Testis (tissue), 2 donors: ENCODE data around the gene ARHGAP31.

Source experiments
- POLR2A ChIP-seq: fragments of 450-650 bp; IDR thresholded peaks from one replicate; pipeline ENCODE4 v1.6.1; 2017; ENCODE audit warnings: antibody characterized with exemption, mild to moderate bottlenecking, moderate library complexity
- TF ChIP-seq, protein P1 (sequence below), 3 experiments: fragments of 450-650 bp in 2 of 3; fragments of 200-600 bp in 1 of 3; sonication (generic) in 1 of 3; IDR thresholded peaks; one replicate each; pipeline ENCODE4 v1.5.1; 2016 to 2019; ENCODE audit warnings: antibody characterized with exemption in 3 of 3, mild to moderate bottlenecking in 2 of 3, moderate library complexity in 1 of 3

DNA sequence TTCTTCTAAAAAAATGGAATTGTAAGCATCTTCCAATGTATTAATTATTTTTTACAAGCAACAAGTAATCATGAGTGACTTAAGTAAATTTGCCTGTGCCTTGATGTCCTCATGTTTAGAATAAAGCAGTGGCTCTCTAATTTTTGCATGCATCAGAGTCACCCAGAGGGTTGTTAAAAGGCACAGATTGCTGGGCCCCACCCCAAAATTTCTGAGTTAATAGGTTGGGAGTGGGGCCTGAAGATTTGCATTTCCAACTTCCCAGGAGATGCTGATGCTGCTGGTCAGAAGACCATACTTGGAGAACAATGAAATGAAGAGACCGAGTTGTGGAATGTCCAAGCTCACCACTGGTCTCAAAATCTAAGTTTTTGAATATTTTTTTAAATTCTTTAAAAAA is 70.2 kb downstream of the ARHGAP31 start:
- TF ChIP-seq POLR2A: no peak
- TF ChIP-seq, protein P1, sequence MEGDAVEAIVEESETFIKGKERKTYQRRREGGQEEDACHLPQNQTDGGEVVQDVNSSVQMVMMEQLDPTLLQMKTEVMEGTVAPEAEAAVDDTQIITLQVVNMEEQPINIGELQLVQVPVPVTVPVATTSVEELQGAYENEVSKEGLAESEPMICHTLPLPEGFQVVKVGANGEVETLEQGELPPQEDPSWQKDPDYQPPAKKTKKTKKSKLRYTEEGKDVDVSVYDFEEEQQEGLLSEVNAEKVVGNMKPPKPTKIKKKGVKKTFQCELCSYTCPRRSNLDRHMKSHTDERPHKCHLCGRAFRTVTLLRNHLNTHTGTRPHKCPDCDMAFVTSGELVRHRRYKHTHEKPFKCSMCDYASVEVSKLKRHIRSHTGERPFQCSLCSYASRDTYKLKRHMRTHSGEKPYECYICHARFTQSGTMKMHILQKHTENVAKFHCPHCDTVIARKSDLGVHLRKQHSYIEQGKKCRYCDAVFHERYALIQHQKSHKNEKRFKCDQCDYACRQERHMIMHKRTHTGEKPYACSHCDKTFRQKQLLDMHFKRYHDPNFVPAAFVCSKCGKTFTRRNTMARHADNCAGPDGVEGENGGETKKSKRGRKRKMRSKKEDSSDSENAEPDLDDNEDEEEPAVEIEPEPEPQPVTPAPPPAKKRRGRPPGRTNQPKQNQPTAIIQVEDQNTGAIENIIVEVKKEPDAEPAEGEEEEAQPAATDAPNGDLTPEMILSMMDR (IDR thresholded peaks at IDR 0.05): no peak
